Smooth muscle cell (in vitro differentiated cells): ENCODE measurements around the gene GRAMD4. TPM values are rescaled to one million over a fixed set of nuclear protein-coding genes. Genes with fewer than 3 reads are reported as not detected.

Experiments
- DNase-seq: peaks from one replicate; lab custom pipeline; 2025; ENCODE audit not compliant: unreplicated experiment; lab: John Stamatoyannopoulos, UW
- H2AFZ ChIP-seq: fragments of 200-600 bp; sonication (generic); 2 replicates; pipeline ENCODE4 v1.6.0; 2016; ENCODE audit warnings: antibody characterized with exemption, low read depth, mild to moderate bottlenecking
- H3F3A ChIP-seq: fragments of 200-600 bp; sonication (generic); 2 replicates; pipeline ENCODE4 v1.6.0; 2017; ENCODE audit warnings: antibody characterized with exemption, low read depth
- H3K27ac ChIP-seq: fragments of 200-600 bp; sonication (generic); 2 replicates; pipeline ENCODE4 v1.5.1; 2016; ENCODE audit warnings: low read depth, mild to moderate bottlenecking
- H3K27me3 ChIP-seq: fragments of 200-600 bp; sonication (generic); 2 replicates; pipeline ENCODE4 v1.6.1; 2016; ENCODE audit warnings: low read depth, mild to moderate bottlenecking
- H3K36me3 ChIP-seq: fragments of 200-600 bp; sonication (generic); 2 replicates; pipeline ENCODE4 v1.5.1; 2016; ENCODE audit warnings: low read depth
- H3K4me1 ChIP-seq: fragments of 200-600 bp; sonication (generic); 2 replicates; pipeline ENCODE4 v1.5.1; 2016; ENCODE audit warnings: low read depth
- H3K4me2 ChIP-seq: fragments of 200-600 bp; sonication (generic); 2 replicates; pipeline ENCODE4 v1.6.0; 2016; ENCODE audit warnings: mild to moderate bottlenecking
- H3K4me3 ChIP-seq: fragments of 200-600 bp; sonication (generic); 2 replicates; pipeline ENCODE4 v1.5.1; 2016; ENCODE audit warnings: mild to moderate bottlenecking
- H3K79me2 ChIP-seq: fragments of 200-600 bp; sonication (generic); 2 replicates; pipeline ENCODE4 v1.6.0; 2016; ENCODE audit warnings: low read depth, mild to moderate bottlenecking
- H3K9ac ChIP-seq: fragments of 200-600 bp; sonication (generic); 2 replicates; pipeline ENCODE4 v1.6.0; 2016; ENCODE audit warnings: low read depth
- H3K9me3 ChIP-seq: fragments of 200-600 bp; sonication (generic); replicated peaks from 2 replicates; pipeline ENCODE4 v1.5.1; 2016; ENCODE audit warnings: low read depth
- H4K20me1 ChIP-seq: fragments of 200-600 bp; sonication (generic); 2 replicates; pipeline ENCODE4 v1.6.0; 2016; ENCODE audit warnings: low read depth
- WGBS: methylation state at CpG from one replicate; pipeline ENCODE4 v1.1.7; 2016; ENCODE audit warnings: low lambda C conversion rate; 5-methylcytosine and 5-hydroxymethylcytosine counted together
- polyA plus RNA-seq: library from polyadenylated mRNA; unstranded; fragments of >200 nt; fragmentation: Nextera tagmentation; extraction: Ambion mirVana; gene quantifications from 2 replicates; pipeline ENCODE4 v1.2.1, GENCODE V29; 2016
- total RNA-seq: library from RNA; depleted of rRNA; stranded (reverse); fragments of >200 nt; gene quantifications from 2 replicates; pipeline ENCODE4 v1.2.3, GENCODE V29; 2014
- TF ChIP-seq, protein P1 (sequence below): fragments of 200-600 bp; sonication (generic); IDR thresholded peaks from 2 replicates; pipeline ENCODE4 v1.5.1; 2017; ENCODE audit warnings: borderline replicate concordance, mild to moderate bottlenecking, antibody characterized with exemption; ENCODE audit not compliant: insufficient read depth, poor library complexity, severe bottlenecking

The GRAMD4 gene
- total and polyA plus RNA-seq, 2 experiments from 2014 or later: 14.5 to 16.6 TPM

GRCh38 chr22:46654927-46655595, 34.9 kb downstream of the GRAMD4 start:
- Histone ChIP-seq H3K36me3 (no peaks in the 10 kb centered on the region), H3K4me3 (no peak overlapping the region), H3K9ac (no peak overlapping the region), H3K27me3 (no peaks in the 10 kb centered on the region), H4K20me1 (peaks cover 36% of the 10 kb centered on the region), H3K9me3 (no peaks in the 10 kb centered on the region), H3K4me2 (no peak overlapping the region), H2AFZ (no peak overlapping the region), H3K4me1 (no peaks in the 10 kb centered on the region), H3K79me2 (no peaks in the 10 kb centered on the region), H3F3A (no peaks in the 10 kb centered on the region), H3K27ac (no peak overlapping the region)
- WGBS: 90% methylated on average over 14 of the region's 14 CpGs
- no peak for DNase-seq
- TF ChIP-seq, protein P1, sequence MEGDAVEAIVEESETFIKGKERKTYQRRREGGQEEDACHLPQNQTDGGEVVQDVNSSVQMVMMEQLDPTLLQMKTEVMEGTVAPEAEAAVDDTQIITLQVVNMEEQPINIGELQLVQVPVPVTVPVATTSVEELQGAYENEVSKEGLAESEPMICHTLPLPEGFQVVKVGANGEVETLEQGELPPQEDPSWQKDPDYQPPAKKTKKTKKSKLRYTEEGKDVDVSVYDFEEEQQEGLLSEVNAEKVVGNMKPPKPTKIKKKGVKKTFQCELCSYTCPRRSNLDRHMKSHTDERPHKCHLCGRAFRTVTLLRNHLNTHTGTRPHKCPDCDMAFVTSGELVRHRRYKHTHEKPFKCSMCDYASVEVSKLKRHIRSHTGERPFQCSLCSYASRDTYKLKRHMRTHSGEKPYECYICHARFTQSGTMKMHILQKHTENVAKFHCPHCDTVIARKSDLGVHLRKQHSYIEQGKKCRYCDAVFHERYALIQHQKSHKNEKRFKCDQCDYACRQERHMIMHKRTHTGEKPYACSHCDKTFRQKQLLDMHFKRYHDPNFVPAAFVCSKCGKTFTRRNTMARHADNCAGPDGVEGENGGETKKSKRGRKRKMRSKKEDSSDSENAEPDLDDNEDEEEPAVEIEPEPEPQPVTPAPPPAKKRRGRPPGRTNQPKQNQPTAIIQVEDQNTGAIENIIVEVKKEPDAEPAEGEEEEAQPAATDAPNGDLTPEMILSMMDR: no peak

DNA sequence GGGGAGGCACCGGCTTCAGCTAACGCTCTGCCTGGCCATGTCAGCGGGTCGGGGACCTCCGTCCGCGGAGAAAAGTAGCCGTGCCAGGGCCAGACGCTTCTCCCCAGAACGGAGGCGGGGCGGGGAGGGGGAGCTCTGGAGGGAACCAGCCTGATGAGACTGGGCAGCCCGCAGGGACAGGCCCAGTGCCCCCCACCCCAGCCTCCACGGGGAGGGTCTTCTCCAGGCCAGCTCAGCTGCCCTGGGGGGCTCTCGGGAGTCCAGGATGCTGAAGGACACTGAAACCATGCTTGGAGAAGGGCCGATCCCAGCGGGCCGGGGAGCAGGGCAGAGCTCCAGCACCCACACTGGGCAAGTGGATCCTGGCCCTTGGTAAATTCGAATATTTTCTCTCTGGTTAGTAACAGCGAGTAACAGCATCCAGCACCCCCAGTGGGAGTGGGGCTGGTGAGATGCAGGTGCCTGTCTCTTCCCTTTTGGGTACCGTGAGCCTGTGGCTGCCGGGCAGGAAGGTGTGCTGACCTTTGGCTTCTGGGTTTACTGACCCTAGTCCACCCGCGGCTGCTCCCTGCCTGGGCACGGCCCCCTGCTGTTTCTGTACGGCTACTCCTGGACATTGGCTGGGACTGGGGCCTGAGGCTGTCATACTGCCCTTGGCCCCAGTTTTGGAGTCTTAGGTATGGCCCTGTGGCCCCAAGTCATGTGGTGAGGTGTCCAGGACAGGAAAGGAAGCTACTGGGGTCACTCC, 35.8 kb downstream of the GRAMD4 start:
- no peak overlapping the region for H3K4me2 ChIP-seq
- TF ChIP-seq, protein P1: no peak
- H3K9ac ChIP-seq: no peak overlapping the region
- 93% methylated on average over 26 of the region's 26 CpGs for WGBS
- peaks cover 34% of the 10 kb centered on the region for H4K20me1 ChIP-seq
- no peaks in the 10 kb centered on the region for H3K36me3 ChIP-seq
- no peaks in the 10 kb centered on the region for H3K9me3 ChIP-seq
- H3F3A ChIP-seq: no peaks in the 10 kb centered on the region
- no peak overlapping the region for H2AFZ ChIP-seq
- no peak for DNase-seq
- H3K27me3 ChIP-seq: no peaks in the 10 kb centered on the region
- H3K4me3 ChIP-seq: no peak overlapping the region
- no peak overlapping the region for H3K27ac ChIP-seq
- no peaks in the 10 kb centered on the region for H3K4me1 ChIP-seq
- no peaks in the 10 kb centered on the region for H3K79me2 ChIP-seq

DNA sequence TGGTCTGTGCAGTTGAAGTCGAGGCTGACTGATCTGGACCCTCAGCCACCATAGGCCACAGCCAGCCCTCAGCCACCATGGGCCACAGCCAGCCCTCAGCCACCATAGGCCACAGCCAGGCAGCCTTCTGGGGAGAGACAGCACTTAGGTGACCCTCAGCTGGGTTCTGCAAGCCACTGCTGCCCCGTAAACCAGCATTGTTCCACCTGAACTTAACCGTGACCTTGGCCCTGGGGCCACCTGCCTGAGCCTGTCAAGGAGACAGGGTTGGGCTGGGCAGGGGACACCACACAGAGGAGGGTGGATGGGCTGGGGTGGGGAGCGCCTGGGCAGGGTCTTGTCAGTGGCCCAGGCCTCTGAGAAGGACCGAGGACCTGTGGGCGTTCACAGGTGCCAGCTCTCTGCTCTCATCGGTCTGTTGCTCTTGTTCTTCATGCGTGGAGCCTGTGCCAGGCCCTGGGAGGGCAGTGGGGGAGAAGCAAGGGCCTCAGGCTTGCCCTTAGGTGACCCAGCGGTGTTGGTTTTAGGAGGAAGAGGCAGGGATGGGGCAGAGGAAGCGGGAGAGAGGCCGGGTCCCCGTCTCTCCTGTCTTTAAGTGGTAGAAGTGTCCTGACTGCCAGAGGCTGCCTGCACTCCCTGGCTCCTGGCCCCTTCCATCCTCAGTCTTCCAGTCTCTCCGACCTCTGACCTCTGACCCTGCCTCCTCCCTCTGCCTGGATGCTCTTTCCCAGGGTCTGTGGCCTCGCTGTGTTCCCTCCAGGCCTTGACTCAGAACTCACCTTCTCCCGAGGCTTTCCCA, 36.9 kb downstream of the GRAMD4 start:
- no peak for DNase-seq
- no peak overlapping the region for H3K4me3 ChIP-seq
- H4K20me1 ChIP-seq: peaks cover 37% of the 10 kb centered on the region
- H3K9ac ChIP-seq: no peak overlapping the region
- H3K9me3 ChIP-seq: no peaks in the 10 kb centered on the region
- H3K4me1 ChIP-seq: no peaks in the 10 kb centered on the region
- no peaks in the 10 kb centered on the region for H3K27me3 ChIP-seq
- no peak overlapping the region for H2AFZ ChIP-seq
- 97% methylated on average over 15 of the region's 15 CpGs for WGBS
- H3K36me3 ChIP-seq: no peaks in the 10 kb centered on the region
- no peaks in the 10 kb centered on the region for H3K79me2 ChIP-seq
- TF ChIP-seq, protein P1: no peak
- H3K4me2 ChIP-seq: no peak overlapping the region
- no peak overlapping the region for H3K27ac ChIP-seq
- H3F3A ChIP-seq: no peaks in the 10 kb centered on the region
